Spleen (tissue), 7 donors: ENCODE data around the gene NYAP2.

Source experiments
- CTCF ChIP-seq, 11 experiments: fragments of 200-600 bp in 7 of 11; fragments of 450-650 bp in 4 of 11; sonication (generic) in 4 of 11; IDR thresholded peaks in 8 of 11; conservative IDR thresholded peaks in 3 of 11; 1 replicate in 7 of 11; 2 replicates in 4 of 11; pipeline versions ENCODE4 v1.4.0 to v1.8.0; 2016 to 2021; ENCODE audit warnings: antibody characterized with exemption in 11 of 11, inconsistent platforms in 4 of 11, mild to moderate bottlenecking in 1 of 11
- POLR2AphosphoS5 ChIP-seq, 3 donors: sonication (generic); formaldehyde crosslinking; IDR thresholded peaks; one replicate each; pipeline ENCODE4 v1.5.1; 2017; ENCODE audit warnings: antibody characterized with exemption in 3 of 3
- donor health status: DM: no; HTN: no; CAD: no; lungs with moderate emphysema.
- donor health status: DM: no; HTN: no; CAD: no.
- donor health status: DM: no; HTN: no; CAD: no.

DNA sequence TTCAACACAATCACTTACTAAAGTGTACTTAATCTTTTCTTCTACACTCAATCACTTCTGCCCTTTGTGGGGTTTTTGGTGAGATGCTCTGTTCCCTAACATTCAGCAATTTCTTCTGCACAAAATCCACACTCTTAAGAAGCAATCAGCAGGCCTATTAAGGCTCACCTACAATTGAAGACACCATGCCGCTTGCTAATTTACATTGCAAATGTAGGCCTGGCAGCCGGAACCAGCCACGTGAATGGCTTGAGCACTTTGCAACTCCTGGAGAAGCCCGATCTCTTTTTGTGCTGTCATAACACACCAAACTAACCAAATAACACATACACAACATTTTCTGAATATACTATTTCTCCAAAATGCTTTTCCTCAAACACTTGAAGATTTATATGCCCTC, 66.3 kb downstream of the NYAP2 start:
- no peak for TF ChIP-seq CTCF (IDR thresholded peaks at IDR 0.05 in 8 of 11, conservative IDR thresholded peaks at IDR 0.05 in 3 of 11)
- TF ChIP-seq POLR2AphosphoS5 (IDR thresholded peaks at IDR 0.05), result no peak
